ENCODE results near the gene KCTD20.
A peak's percentile ranks its signal among the peaks of the same experiment; 100 is the strongest.
"Not testable (repeated sequence)": the region's sequence is repeated elsewhere in the genome, so short reads cannot be mapped to it uniquely, and the experiment has no call there.

The KCTD20 gene

DNA sequence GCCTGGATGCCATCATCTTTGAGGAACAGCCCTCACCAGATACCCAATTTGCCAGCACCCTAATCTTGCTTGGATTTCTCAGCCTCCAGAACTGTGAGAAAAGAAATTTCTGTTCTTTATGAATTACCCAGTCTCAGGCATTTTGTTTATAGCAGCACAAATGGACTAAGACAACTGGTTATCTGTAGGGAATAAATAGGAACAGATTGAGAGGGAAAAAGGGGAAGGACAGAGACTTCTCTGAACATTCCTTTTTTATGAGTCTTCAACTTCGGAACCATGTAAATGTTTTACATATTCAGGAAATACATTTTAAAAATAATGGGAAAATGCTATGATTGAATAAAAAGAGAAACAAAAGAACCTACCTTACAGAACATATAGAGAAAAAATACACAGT is 20.9 kb downstream of the KCTD20 start:
- Mint-ChIP-seq H3K36me3 (peaks cover 8% of the 10 kb centered on the region), H3K4me3 (no peak overlapping the region), H3K27me3 (no peaks in the 10 kb centered on the region), H3K27ac (no peak overlapping the region), H3K4me1 (peaks cover 28% of the 10 kb centered on the region), H3K9me3 (no peaks in the 10 kb centered on the region)
- no peak for ATAC-seq (ENCODE audit: low read depth)
- no peak for DNase-seq (ENCODE audit: low spot score in 2 of 2)

DNA sequence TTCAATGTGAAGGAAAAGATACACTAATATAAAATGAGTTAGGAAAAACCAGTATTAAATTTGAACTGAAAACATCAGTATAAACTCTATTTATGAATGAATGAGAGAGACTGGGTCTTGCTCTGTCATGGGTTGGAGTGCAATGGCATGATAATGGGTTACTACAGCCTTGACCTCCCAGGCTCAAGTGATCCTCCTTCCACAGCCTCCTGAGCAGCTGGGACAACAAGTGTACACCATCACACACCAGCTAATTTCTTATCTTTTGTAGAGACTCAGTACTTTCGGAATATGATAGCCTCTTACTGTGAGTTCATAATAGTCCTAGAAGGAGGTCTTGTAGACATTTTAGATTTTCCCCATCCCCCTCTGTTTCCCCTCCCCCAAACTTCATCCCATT is 21.4 kb downstream of the KCTD20 start:
- no peak overlapping the region for H3K4me3 Mint-ChIP-seq
- no peak for DNase-seq (ENCODE audit: low spot score in 2 of 2)
- peaks cover 31% of the 10 kb centered on the region for H3K4me1 Mint-ChIP-seq
- ATAC-seq (ENCODE audit: low read depth) = no peak
- H3K27ac Mint-ChIP-seq = no peak overlapping the region
- H3K36me3 Mint-ChIP-seq = peaks cover 8% of the 10 kb centered on the region
- H3K9me3 Mint-ChIP-seq = no peaks in the 10 kb centered on the region
- no peaks in the 10 kb centered on the region for H3K27me3 Mint-ChIP-seq

DNA sequence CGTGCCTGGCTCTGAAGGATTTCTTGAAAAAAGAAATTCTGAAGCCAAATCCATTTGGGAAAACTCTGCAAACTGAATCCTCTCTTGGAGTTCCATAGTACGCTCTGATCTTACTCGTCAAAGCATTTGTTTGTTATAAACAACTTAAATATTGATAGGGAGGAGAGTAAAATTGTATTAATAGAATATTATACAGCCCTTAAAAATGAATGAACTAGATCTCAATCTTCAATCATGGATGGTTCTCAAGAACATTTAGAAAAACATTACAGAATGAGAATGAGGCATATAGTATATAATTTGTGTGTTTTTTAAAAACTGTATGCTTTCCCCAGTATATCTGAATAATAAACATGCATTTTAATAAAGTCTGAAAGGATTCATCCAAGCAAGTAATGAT is 24.8 kb downstream of the KCTD20 start:
- no peak overlapping the region for H3K4me3 Mint-ChIP-seq
- no peak for ATAC-seq (ENCODE audit: low read depth)
- DNase-seq (ENCODE audit: low spot score in 2 of 2) = no peak
- no peaks in the 10 kb centered on the region for H3K27me3 Mint-ChIP-seq
- peaks cover 20% of the 10 kb centered on the region for H3K4me1 Mint-ChIP-seq
- H3K27ac Mint-ChIP-seq = no peak overlapping the region
- peaks cover 11% of the 10 kb centered on the region for H3K36me3 Mint-ChIP-seq
- no peaks in the 10 kb centered on the region for H3K9me3 Mint-ChIP-seq

DNA sequence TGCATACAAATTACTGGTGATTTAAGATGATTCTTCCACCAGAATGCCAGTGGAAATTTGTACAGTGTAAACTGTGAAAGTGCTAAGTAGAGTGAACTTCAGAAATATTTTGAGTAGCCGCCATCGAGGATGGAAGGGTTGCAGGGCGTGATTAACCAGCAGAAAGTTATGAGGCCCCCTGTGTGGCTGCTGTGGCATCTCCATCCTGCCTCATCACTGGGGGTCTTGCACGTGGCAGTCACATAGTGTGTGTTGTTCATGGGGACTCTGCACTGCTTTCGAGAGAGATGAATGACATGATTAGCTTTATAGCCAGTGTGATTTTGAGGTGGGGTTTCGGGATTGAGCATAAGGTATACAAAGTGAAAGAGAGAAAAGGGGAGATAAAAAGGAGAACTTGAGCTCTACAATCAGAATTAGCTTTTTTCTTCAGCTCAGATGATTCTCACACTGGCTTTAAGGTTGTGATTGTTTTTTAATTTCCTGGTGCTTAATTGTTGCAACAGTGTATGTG is 26.4 kb downstream of the KCTD20 start:
- no peak for DNase-seq (ENCODE audit: low spot score in 2 of 2)
- peak overlapping the region; percentile 42 for H3K27ac Mint-ChIP-seq
- H3K9me3 Mint-ChIP-seq = no peaks in the 10 kb centered on the region
- peaks cover 14% of the 10 kb centered on the region for H3K4me1 Mint-ChIP-seq
- ATAC-seq (ENCODE audit: low read depth) = no peak
- H3K4me3 Mint-ChIP-seq = no peak overlapping the region
- H3K36me3 Mint-ChIP-seq = peaks cover 8% of the 10 kb centered on the region
- H3K27me3 Mint-ChIP-seq = no peaks in the 10 kb centered on the region

DNA sequence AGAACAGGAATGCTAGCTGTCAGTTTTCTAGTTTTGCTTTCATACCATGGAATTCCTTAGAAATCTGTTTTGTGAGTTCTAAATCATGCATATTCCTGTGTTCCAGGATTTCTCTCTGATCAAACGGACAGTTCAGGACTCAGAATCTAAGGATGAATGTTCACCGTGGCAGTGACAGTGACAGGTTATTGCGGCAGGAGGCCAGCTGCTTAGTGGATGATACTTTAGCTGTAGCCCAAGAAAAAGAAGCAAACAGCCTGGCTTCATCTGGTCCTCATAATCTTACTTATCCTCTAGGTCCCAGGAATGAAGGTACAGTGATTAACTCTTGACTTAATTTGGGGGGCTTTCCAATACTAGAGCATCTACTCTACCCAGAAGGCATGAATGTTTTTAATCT is 27.1 kb downstream of the KCTD20 start:
- no peak overlapping the region for H3K4me3 Mint-ChIP-seq

DNA sequence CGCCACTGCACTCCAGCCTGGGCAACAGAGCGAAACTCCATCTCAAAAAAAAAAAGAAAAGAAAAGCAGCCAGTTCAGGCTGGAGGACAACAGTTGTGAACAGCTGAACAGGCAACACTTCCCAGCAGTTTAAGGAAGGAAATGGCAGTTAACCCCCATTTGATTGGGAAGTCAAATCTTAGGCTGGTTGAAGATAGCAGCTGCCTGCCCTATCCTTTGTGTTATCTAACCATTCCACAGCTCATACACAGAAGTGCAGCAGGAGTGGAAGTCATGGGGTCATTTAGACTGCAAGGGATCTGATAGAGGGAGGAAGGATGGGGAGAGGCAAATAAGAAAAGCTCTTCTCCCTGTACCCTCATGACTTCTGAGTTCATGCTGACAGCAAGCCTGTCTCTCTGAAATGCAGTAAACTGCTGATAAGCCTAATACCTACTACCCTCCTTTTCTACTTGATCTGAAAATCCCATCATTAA is 35.3 kb downstream of the KCTD20 start:
- H3K9me3 Mint-ChIP-seq = no peaks in the 10 kb centered on the region
- no peak for DNase-seq (ENCODE audit: low spot score in 2 of 2)
- H3K4me3 Mint-ChIP-seq = no peak overlapping the region
- no peak for ATAC-seq (ENCODE audit: low read depth)
- no peaks in the 10 kb centered on the region for H3K4me1 Mint-ChIP-seq
- H3K27ac Mint-ChIP-seq = peak overlapping the region; percentile 65
- peaks cover 19% of the 10 kb centered on the region for H3K36me3 Mint-ChIP-seq
- no peaks in the 10 kb centered on the region for H3K27me3 Mint-ChIP-seq

More for the DNA sequence above, 27.1 kb downstream of the KCTD20 start:
- Mint-ChIP-seq H3K4me1 (peaks cover 9% of the 10 kb centered on the region), H3K27ac (peak overlapping the region; percentile 42), H3K9me3 (no peaks in the 10 kb centered on the region), H3K27me3 (no peaks in the 10 kb centered on the region), H3K36me3 (peaks cover 8% of the 10 kb centered on the region)
- DNase-seq (ENCODE audit: low spot score in 2 of 2) (no peak), ATAC-seq (ENCODE audit: low read depth) (no peak)

DNA sequence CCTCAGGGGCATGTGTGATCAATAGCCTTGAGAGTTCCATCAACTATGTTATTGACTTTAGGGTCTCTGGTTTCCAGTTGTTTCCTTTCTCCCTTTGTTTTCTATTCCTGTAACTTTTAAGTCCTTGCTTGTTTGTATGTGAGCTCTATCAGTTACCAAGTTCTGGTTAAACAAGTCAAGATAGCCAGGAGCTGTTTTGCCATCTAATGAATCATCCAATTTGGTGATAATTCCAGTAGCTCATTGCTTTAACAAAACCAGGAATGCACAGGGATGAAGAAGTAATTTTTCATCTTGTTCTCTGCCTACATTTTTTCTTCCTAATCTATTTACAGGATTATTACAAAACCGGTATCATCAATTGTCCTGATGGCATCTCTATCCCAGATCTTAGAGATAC is 36.5 kb downstream of the KCTD20 start:
- no peaks in the 10 kb centered on the region for H3K9me3 Mint-ChIP-seq
- peaks cover 19% of the 10 kb centered on the region for H3K36me3 Mint-ChIP-seq
- no peak for ATAC-seq (ENCODE audit: low read depth)
- no peaks in the 10 kb centered on the region for H3K27me3 Mint-ChIP-seq
- DNase-seq (ENCODE audit: low spot score in 2 of 2) = no peak
- H3K4me3 Mint-ChIP-seq = no peak overlapping the region
- H3K4me1 Mint-ChIP-seq = no peaks in the 10 kb centered on the region
- peak overlapping the region; percentile 65 for H3K27ac Mint-ChIP-seq

DNA sequence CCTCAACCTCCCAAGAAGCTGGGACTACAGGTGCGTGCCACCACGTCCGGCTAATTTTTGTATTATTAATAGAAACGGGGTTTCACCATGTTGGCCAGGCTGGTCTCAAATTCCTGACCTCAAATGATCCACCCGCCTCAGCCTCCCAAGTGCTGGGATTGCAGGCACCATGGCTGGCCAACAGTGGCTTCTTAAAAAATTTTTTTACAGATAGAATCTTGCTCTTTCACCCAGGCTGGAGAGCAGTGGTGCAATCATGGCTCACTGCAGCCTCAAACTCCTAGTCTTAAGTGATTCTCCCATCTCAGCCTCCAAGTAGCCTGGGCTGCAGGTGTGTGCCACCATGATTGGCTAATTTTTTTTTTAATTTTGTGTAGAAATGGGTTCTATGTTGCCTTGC is 40.5 kb downstream of the KCTD20 start:
- H3K4me3 Mint-ChIP-seq; ATAC-seq (ENCODE audit: low read depth); H3K27ac Mint-ChIP-seq; H3K27me3 Mint-ChIP-seq; H3K4me1 Mint-ChIP-seq; H3K9me3 Mint-ChIP-seq; DNase-seq (ENCODE audit: low spot score in 2 of 2): not testable (repeated sequence)
- peaks cover 31% of the 10 kb centered on the region for H3K36me3 Mint-ChIP-seq

DNA sequence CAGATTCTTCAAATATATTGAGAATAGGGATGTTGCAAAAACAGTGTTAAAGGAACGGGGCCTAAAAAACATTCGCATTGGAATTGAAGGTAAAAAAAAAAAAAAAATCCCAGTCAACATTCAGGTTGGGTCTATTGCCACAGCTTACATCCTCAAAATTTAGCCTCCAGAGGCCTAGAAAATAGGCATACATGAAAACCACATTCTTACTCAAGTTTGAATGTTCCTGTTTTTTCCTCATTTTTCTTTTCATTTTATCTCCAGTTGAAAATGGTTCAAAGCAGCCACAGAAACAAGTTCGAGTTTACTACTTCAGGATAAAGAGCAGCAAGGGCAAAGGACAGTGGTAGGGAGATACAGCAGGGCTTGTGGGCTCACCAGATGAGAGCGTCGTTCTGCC is 41.9 kb downstream of the KCTD20 start:
- Mint-ChIP-seq H3K9me3 (no peaks in the 10 kb centered on the region), H3K27ac (no peak overlapping the region), H3K27me3 (no peaks in the 10 kb centered on the region), H3K4me1 (no peaks in the 10 kb centered on the region), H3K4me3 (no peak overlapping the region), H3K36me3 (peaks cover 26% of the 10 kb centered on the region)
- no peak for DNase-seq (ENCODE audit: low spot score in 2 of 2)
- ATAC-seq (ENCODE audit: low read depth) = no peak

DNA sequence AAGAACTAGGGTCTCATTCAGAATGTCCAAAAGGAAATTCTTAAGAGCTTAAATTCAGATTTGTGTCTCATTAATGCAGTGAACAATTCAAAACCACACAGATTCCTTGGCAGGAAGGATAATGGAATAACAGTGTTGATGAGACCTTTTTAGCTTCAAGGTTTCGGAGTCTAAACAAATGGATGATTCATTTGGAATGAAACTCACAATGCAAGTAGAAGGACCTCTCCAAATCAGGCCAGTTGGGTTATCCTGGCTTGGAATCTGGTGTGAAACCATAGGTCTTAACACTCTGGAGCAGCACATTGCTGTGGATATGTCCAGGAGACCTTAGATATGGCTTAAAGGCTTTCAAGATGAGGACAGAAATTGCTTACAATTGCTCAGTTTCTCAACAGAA is 44.9 kb downstream of the KCTD20 start:
- Mint-ChIP-seq H3K4me3 (no peak overlapping the region), H3K27ac (no peak overlapping the region), H3K9me3 (no peaks in the 10 kb centered on the region), H3K27me3 (no peaks in the 10 kb centered on the region), H3K4me1 (no peaks in the 10 kb centered on the region), H3K36me3 (peaks cover 23% of the 10 kb centered on the region)
- no peak for ATAC-seq (ENCODE audit: low read depth)
- DNase-seq (ENCODE audit: low spot score in 2 of 2) = no peak

DNA sequence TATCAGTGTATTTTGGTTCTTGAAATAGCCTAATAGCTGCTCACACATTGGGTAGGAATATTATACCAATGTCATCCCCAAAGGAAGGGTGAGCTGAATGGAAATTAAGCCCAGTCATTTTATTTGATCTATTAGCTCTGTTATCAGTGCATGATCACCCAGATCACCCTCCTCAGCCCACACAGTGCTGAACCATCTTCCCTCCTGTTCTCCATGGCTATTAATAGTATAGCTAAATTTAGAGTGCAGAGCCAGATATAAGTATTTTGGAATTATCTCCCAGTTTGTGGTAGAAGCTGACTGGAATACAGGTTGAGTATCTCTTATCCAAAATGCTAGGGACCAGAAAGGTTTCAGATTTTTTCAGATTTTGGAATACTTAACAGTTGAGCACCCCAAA is 45.4 kb downstream of the KCTD20 start:
- H3K27ac Mint-ChIP-seq = no peak overlapping the region
- ATAC-seq (ENCODE audit: low read depth) (no peak), DNase-seq (ENCODE audit: low spot score in 2 of 2) (no peak)
- peaks cover 23% of the 10 kb centered on the region for H3K36me3 Mint-ChIP-seq
- H3K4me1 Mint-ChIP-seq = no peaks in the 10 kb centered on the region
- H3K4me3 Mint-ChIP-seq = no peak overlapping the region
- H3K9me3 Mint-ChIP-seq = no peaks in the 10 kb centered on the region
- no peaks in the 10 kb centered on the region for H3K27me3 Mint-ChIP-seq

DNA sequence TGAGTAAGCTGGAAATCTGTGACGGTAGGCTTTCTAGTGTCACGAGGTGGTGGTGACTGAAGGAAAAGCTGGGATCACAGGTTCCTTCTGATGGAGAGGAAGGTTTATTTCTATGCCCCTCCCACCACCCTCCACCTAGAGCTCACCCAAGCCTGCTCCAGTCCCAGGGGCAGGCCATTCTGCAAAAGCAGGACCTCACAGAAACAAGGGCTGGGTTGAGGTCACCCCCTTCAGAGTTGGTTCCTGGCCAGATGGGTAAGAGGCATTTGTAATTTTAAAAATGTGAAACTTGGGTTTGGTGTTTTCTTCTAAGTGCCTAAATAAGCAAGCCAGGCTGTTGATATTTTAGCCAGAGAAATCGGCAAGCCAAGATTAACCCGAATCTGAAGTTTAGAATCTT is 46.6 kb downstream of the KCTD20 start:
- H3K4me1 Mint-ChIP-seq = no peaks in the 10 kb centered on the region
- no peak overlapping the region for H3K4me3 Mint-ChIP-seq
- DNase-seq (ENCODE audit: low spot score in 2 of 2) = no peak
- peaks cover 31% of the 10 kb centered on the region for H3K36me3 Mint-ChIP-seq
- H3K27me3 Mint-ChIP-seq = no peaks in the 10 kb centered on the region
- no peak for ATAC-seq (ENCODE audit: low read depth)
- no peak overlapping the region for H3K27ac Mint-ChIP-seq
- H3K9me3 Mint-ChIP-seq = no peaks in the 10 kb centered on the region

DNA sequence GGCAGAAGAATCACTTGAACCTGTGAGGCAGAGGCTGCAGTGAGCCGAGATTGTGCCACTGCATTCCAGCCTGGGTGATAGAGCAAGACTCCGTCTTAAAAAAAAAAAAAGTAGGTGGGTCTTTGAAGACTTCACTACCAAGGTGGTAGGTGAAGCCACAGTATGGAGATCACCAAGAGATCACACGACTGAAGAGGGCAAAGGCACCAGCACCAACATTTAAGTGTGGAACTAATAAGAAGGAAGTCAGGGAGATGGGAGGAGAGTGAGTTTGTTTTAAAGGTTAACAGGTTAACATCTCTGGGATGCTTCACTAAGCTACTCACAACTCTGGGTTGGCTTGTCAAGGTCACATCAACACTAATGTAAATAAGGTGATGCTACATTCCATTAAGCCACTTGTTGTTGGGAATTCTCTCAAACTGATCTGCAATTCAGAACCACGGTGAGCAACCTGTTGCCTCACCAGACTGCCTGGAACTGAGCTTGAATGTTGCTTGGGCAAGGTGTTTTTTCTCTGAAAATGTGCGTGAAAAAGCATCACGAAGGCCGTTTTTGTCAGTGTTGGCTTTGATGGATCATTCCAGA is 48.7 kb downstream of the KCTD20 start:
- Mint-ChIP-seq H3K27ac (no peak overlapping the region), H3K9me3 (no peaks in the 10 kb centered on the region), H3K4me3 (no peak overlapping the region), H3K4me1 (no peaks in the 10 kb centered on the region), H3K27me3 (no peaks in the 10 kb centered on the region), H3K36me3 (peaks cover 28% of the 10 kb centered on the region)
- ATAC-seq (ENCODE audit: low read depth) (no peak), DNase-seq (ENCODE audit: low spot score in 2 of 2) (no peak)

DNA sequence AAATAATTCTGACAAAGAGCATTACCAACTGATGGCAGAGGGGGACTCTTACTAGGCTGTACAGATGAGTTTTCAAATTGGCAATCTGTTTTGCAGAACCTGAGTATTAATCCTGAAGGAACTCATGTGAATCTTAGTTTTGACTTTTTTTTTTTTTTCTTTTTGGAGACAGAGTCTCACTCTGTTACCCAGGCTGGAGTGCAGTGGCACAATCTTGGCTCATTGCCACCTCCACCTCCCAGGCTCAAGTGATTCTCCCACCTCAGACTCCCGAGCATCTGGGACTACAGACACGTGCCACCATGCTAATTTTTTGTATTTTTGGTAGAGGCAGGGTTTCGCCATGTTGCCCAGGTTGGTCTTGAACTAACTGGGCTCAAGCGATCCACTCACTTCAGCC is 49.3 kb downstream of the KCTD20 start:
- no peak for DNase-seq (ENCODE audit: low spot score in 2 of 2)
- Mint-ChIP-seq H3K27me3 (no peaks in the 10 kb centered on the region), H3K36me3 (peaks cover 25% of the 10 kb centered on the region), H3K27ac (no peak overlapping the region), H3K4me1 (no peaks in the 10 kb centered on the region), H3K9me3 (no peaks in the 10 kb centered on the region), H3K4me3 (no peak overlapping the region)
- ATAC-seq (ENCODE audit: low read depth) = no peak

DNA sequence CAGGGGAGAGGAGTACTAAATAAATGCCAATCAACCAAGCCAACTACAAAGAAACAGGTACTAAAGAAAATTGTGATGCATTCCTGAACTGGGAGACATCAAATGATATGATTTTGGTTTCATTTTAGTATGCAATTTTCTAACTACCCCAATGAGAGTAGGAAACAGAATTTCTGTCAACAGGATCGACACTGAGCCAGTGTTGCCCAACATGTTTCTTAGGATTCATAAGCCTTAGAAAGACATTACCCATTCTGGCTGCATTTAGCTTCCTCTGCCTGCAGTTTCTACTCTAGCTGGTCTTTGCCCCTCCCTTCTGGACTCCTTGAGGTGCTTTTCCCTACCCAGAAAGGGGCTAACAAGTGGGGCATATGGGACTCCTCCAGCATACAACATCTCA is 49.8 kb downstream of the KCTD20 start:
- Mint-ChIP-seq H3K27ac (no peak overlapping the region), H3K27me3 (no peaks in the 10 kb centered on the region), H3K36me3 (peaks cover 30% of the 10 kb centered on the region), H3K4me1 (no peaks in the 10 kb centered on the region), H3K4me3 (no peak overlapping the region), H3K9me3 (no peaks in the 10 kb centered on the region)
- ATAC-seq (ENCODE audit: low read depth) (no peak), DNase-seq (ENCODE audit: low spot score in 2 of 2) (no peak)

All from memory B cell (primary cell).